ENCODE data around the gene ASTN2. TPM values are rescaled to one million over a fixed set of nuclear protein-coding genes. Genes with fewer than 3 reads are reported as not detected.

The ASTN2 gene
- total and polyA plus RNA-seq, 2 experiments from 2014 or later: 7.0 to 24.6 TPM

DNA sequence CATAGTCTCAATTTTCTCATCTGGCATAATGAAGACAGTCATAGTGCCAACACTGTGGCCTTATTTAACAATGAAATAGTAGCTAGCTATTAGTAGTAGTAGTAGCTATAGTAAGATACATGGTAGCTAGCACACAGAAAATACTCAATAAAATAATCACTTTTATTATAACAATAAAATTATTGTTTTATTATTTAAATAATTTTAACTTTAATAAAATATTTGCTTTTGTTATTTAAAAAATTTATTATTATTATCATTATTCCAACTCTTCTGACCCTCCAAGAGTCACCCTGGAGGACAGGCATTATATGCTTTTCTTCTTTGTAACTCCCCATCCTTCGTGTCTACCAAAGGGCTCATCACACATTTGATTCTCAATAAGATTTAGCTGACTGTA, 475.7 kb downstream of the ASTN2 start:
- Histone ChIP-seq H3K4me3 (no peak overlapping the region), H3K4me2 (no peak overlapping the region), H3K79me2 (replicated peaks; ENCODE audit: insufficient read depth) (no peaks in the 10 kb centered on the region), H3F3A (replicated peaks; ENCODE audit: low read depth) (no peaks in the 10 kb centered on the region), H4K20me1 (replicated peaks; ENCODE audit: insufficient read depth) (no peaks in the 10 kb centered on the region), H3K27me3 (ENCODE audit: insufficient read depth) (no peaks in the 10 kb centered on the region), H3K27ac (ENCODE audit: low read depth) (no peak overlapping the region), H3K36me3 (ENCODE audit: insufficient read depth) (no peaks in the 10 kb centered on the region), H3K4me1 (ENCODE audit: insufficient read depth) (no peaks in the 10 kb centered on the region), H3K9me2 (ENCODE audit: insufficient read depth) (0 out of 2 replicates have a peak, but pooled peaks cover 6% of the 10 kb centered on the region), H2AFZ (no peak overlapping the region)
- no peak for DNase-seq (ENCODE audit: low spot score)
- no peaks in the 10 kb centered on the region for H3K9me3 Mint-ChIP-seq
- no peaks in the 10 kb centered on the region for H3K27me3 Mint-ChIP-seq (ENCODE audit: insufficient read depth, low read depth, poor library complexity)
- peaks cover 2% of the 10 kb centered on the region for H3K4me1 Mint-ChIP-seq
- H3K36me3 Mint-ChIP-seq (ENCODE audit: low read depth): no peaks in the 10 kb centered on the region; the same call in 2 of the 3 replicates
- no peak overlapping the region for H3K27ac Mint-ChIP-seq
- no peak for TF ChIP-seq STAT1 (IDR thresholded peaks at IDR 0.05; ENCODE audit: unreplicated experiment)
- no peak for TF ChIP-seq ZNF331 (CRISPR knock-in tag; IDR thresholded peaks at IDR 0.05; ENCODE audit: low read depth)
- no peak for ATAC-seq
- H3K4me3 Mint-ChIP-seq: no peak overlapping the region

DNA sequence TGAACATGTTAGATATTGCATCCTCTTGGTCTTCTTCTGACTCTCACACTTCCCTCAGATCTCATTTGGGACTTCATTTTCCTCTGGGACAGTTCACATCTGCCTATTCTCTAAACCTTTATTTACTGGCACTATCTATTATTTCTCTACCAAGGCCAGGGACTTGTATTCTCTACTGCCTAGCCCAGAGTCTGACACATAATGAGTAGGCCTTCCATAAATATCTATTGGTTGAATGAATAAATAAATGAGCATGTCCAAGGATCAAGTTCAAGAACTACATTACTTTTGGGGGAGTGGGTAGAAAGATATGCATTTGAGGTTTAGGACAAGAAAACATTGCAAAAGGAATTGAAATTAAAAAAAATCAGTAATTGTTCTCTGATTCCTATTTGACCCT, 477.5 kb downstream of the ASTN2 start:
- Histone ChIP-seq H3K9me2 (ENCODE audit: insufficient read depth) (0 out of 2 replicates have a peak, but pooled peaks cover 6% of the 10 kb centered on the region), H3K4me2 (no peak overlapping the region), H3K4me1 (ENCODE audit: insufficient read depth) (no peaks in the 10 kb centered on the region), H3K4me3 (no peak overlapping the region), H3K27me3 (ENCODE audit: insufficient read depth) (no peaks in the 10 kb centered on the region), H3K79me2 (replicated peaks; ENCODE audit: insufficient read depth) (no peaks in the 10 kb centered on the region), H3F3A (replicated peaks; ENCODE audit: low read depth) (no peaks in the 10 kb centered on the region), H2AFZ (no peak overlapping the region), H4K20me1 (replicated peaks; ENCODE audit: insufficient read depth) (no peaks in the 10 kb centered on the region), H3K36me3 (ENCODE audit: insufficient read depth) (no peaks in the 10 kb centered on the region), H3K27ac (ENCODE audit: low read depth) (no peak overlapping the region)
- peaks cover 10% of the 10 kb centered on the region for H3K4me1 Mint-ChIP-seq
- H3K27me3 Mint-ChIP-seq (ENCODE audit: insufficient read depth, low read depth, poor library complexity): peaks cover 1% of the 10 kb centered on the region
- H3K27ac Mint-ChIP-seq: no peak overlapping the region
- DNase-seq (ENCODE audit: low spot score) (no peak), ATAC-seq (no peak)
- H3K9me3 Mint-ChIP-seq: no peaks in the 10 kb centered on the region
- H3K4me3 Mint-ChIP-seq: no peak overlapping the region
- H3K36me3 Mint-ChIP-seq (ENCODE audit: low read depth): no peaks in the 10 kb centered on the region; the same call in 2 of the 3 replicates
- TF ChIP-seq, protein P1, sequence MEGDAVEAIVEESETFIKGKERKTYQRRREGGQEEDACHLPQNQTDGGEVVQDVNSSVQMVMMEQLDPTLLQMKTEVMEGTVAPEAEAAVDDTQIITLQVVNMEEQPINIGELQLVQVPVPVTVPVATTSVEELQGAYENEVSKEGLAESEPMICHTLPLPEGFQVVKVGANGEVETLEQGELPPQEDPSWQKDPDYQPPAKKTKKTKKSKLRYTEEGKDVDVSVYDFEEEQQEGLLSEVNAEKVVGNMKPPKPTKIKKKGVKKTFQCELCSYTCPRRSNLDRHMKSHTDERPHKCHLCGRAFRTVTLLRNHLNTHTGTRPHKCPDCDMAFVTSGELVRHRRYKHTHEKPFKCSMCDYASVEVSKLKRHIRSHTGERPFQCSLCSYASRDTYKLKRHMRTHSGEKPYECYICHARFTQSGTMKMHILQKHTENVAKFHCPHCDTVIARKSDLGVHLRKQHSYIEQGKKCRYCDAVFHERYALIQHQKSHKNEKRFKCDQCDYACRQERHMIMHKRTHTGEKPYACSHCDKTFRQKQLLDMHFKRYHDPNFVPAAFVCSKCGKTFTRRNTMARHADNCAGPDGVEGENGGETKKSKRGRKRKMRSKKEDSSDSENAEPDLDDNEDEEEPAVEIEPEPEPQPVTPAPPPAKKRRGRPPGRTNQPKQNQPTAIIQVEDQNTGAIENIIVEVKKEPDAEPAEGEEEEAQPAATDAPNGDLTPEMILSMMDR (conservative IDR thresholded peaks at IDR 0.05; ENCODE audit: low read depth in 2 of 2): no peak
- TF ChIP-seq, protein P2, sequence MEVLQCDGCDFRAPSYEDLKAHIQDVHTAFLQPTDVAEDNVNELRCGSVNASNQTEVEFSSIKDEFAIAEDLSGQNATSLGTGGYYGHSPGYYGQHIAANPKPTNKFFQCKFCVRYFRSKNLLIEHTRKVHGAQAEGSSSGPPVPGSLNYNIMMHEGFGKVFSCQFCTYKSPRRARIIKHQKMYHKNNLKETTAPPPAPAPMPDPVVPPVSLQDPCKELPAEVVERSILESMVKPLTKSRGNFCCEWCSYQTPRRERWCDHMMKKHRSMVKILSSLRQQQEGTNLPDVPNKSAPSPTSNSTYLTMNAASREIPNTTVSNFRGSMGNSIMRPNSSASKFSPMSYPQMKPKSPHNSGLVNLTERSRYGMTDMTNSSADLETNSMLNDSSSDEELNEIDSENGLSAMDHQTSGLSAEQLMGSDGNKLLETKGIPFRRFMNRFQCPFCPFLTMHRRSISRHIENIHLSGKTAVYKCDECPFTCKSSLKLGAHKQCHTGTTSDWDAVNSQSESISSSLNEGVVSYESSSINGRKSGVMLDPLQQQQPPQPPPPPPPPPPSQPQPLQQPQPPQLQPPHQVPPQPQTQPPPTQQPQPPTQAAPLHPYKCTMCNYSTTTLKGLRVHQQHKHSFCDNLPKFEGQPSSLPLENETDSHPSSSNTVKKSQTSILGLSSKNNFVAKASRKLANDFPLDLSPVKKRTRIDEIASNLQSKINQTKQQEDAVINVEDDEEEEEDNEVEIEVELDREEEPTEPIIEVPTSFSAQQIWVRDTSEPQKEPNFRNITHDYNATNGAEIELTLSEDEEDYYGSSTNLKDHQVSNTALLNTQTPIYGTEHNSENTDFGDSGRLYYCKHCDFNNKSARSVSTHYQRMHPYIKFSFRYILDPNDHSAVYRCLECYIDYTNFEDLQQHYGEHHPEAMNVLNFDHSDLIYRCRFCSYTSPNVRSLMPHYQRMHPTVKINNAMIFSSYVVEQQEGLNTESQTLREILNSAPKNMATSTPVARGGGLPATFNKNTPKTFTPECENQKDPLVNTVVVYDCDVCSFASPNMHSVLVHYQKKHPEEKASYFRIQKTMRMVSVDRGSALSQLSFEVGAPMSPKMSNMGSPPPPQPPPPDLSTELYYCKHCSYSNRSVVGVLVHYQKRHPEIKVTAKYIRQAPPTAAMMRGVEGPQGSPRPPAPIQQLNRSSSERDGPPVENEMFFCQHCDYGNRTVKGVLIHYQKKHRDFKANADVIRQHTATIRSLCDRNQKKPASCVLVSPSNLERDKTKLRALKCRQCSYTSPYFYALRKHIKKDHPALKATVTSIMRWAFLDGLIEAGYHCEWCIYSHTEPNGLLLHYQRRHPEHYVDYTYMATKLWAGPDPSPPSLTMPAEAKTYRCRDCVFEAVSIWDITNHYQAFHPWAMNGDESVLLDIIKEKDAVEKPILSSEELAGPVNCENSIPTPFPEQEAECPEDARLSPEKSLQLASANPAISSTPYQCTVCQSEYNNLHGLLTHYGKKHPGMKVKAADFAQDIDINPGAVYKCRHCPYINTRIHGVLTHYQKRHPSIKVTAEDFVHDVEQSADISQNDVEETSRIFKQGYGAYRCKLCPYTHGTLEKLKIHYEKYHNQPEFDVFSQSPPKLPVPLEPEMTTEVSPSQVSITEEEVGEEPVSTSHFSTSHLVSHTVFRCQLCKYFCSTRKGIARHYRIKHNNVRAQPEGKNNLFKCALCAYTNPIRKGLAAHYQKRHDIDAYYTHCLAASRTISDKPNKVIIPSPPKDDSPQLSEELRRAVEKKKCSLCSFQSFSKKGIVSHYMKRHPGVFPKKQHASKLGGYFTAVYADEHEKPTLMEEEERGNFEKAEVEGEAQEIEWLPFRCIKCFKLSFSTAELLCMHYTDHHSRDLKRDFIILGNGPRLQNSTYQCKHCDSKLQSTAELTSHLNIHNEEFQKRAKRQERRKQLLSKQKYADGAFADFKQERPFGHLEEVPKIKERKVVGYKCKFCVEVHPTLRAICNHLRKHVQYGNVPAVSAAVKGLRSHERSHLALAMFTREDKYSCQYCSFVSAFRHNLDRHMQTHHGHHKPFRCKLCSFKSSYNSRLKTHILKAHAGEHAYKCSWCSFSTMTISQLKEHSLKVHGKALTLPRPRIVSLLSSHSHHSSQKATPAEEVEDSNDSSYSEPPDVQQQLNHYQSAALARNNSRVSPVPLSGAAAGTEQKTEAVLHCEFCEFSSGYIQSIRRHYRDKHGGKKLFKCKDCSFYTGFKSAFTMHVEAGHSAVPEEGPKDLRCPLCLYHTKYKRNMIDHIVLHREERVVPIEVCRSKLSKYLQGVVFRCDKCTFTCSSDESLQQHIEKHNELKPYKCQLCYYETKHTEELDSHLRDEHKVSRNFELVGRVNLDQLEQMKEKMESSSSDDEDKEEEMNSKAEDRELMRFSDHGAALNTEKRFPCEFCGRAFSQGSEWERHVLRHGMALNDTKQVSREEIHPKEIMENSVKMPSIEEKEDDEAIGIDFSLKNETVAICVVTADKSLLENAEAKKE (CRISPR knock-in tag; IDR thresholded peaks at IDR 0.05): no peak
- TF ChIP-seq CREB1 (CRISPR knock-in tag; IDR thresholded peaks at IDR 0.05; ENCODE audit: low read depth): no peak
- no peak for TF ChIP-seq STAT1 (IDR thresholded peaks at IDR 0.05; ENCODE audit: unreplicated experiment)
- TF ChIP-seq, protein P3, sequence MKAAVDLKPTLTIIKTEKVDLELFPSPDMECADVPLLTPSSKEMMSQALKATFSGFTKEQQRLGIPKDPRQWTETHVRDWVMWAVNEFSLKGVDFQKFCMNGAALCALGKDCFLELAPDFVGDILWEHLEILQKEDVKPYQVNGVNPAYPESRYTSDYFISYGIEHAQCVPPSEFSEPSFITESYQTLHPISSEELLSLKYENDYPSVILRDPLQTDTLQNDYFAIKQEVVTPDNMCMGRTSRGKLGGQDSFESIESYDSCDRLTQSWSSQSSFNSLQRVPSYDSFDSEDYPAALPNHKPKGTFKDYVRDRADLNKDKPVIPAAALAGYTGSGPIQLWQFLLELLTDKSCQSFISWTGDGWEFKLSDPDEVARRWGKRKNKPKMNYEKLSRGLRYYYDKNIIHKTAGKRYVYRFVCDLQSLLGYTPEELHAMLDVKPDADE (IDR thresholded peaks at IDR 0.05): no peak
- TF ChIP-seq EZH2 (IDR thresholded peaks at IDR 0.05; ENCODE audit: low read depth, unreplicated experiment): no peak
- TF ChIP-seq JUNB (IDR thresholded peaks at IDR 0.05; ENCODE audit: unreplicated experiment): no peak
- TF ChIP-seq POLR2AphosphoS5 (IDR thresholded peaks at IDR 0.05; ENCODE audit: low read depth): no peak
- no peak for TF ChIP-seq EZH2phosphoT487 (IDR thresholded peaks at IDR 0.05; ENCODE audit: unreplicated experiment)
- no peak for TF ChIP-seq ZNF114 (CRISPR knock-in tag; IDR thresholded peaks at IDR 0.05)
- no peak for TF ChIP-seq ZNF331 (CRISPR knock-in tag; IDR thresholded peaks at IDR 0.05; ENCODE audit: low read depth)

Data from GM23338 (cell line).